Astrocyte (in vitro differentiated cells and primary cell): Measurements from ENCODE around the gene PLK2. TPM values are rescaled to one million over a fixed set of nuclear protein-coding genes. Genes with fewer than 3 reads are reported as not detected.
A peak's percentile ranks its signal among the peaks of the same experiment; 100 is the strongest.

Source experiments
- DNase-seq: peaks from one replicate; pipeline ENCODE4 v3.0.0-alpha.2; 2010; ENCODE audit warnings: low read depth
- FAIRE-seq: peaks from 2 replicates; lab custom pipeline; 2011; peaks lifted over from hg19 to GRCh38; lab: Jason Lieb, UNC
- H2AFZ ChIP-seq: 2 replicates; pipeline ENCODE4 v1.6.0; 2012; ENCODE audit warnings: low read depth, low read length, inconsistent platforms
- H3K27ac ChIP-seq: 2 replicates; pipeline ENCODE4 v1.5.1; 2011; ENCODE audit warnings: low read depth, low read length, inconsistent platforms
- H3K27me3 ChIP-seq: 2 replicates; pipeline ENCODE4 v1.6.0; 2011; ENCODE audit warnings: low read length, inconsistent platforms; ENCODE audit not compliant: insufficient read depth
- H3K36me3 ChIP-seq: 2 replicates; pipeline ENCODE4 v1.5.1; 2011; ENCODE audit warnings: low read length, inconsistent platforms; ENCODE audit not compliant: insufficient read depth
- H3K4me1 ChIP-seq: 2 replicates; pipeline ENCODE4 v1.5.1; 2011; ENCODE audit warnings: low read length, inconsistent platforms; ENCODE audit not compliant: insufficient read depth
- H3K4me2 ChIP-seq: 2 replicates; pipeline ENCODE4 v1.6.0; 2012; ENCODE audit warnings: low read length, inconsistent platforms
- H3K4me3 ChIP-seq: 2 replicates; pipeline ENCODE4 v1.5.1; 2011; ENCODE audit warnings: low read depth, mild to moderate bottlenecking, low read length, inconsistent platforms; ENCODE audit not compliant: insufficient read depth
- H3K79me2 ChIP-seq: 2 replicates; pipeline ENCODE4 v1.6.0; 2012; ENCODE audit warnings: mild to moderate bottlenecking, low read length, inconsistent platforms; ENCODE audit not compliant: insufficient read depth
- H3K9ac ChIP-seq: 2 replicates; pipeline ENCODE4 v1.6.0; 2012; ENCODE audit warnings: mild to moderate bottlenecking, low read length, inconsistent platforms
- H3K9me3 ChIP-seq: 2 replicates; pipeline ENCODE4 v1.5.1; 2012; ENCODE audit warnings: low read depth, mild to moderate bottlenecking, low read length, inconsistent platforms; ENCODE audit not compliant: insufficient read depth
- H4K20me1 ChIP-seq: 2 replicates; pipeline ENCODE4 v1.6.0; 2012; ENCODE audit warnings: low read length, inconsistent platforms; ENCODE audit not compliant: insufficient read depth
- H3K27ac Mint-ChIP-seq: one replicate; pipeline ENCODE4 v1.8.0; 2021; ENCODE audit warnings: mild to moderate bottlenecking, mixed read lengths; ENCODE audit not compliant: unreplicated experiment
- H3K27me3 Mint-ChIP-seq: one replicate; pipeline ENCODE4 v1.8.0; 2021; ENCODE audit warnings: low read depth, mixed read lengths; ENCODE audit not compliant: unreplicated experiment
- H3K36me3 Mint-ChIP-seq: one replicate; pipeline ENCODE4 v1.8.0; 2021; ENCODE audit warnings: low read depth, mixed read lengths; ENCODE audit not compliant: unreplicated experiment
- H3K4me1 Mint-ChIP-seq: one replicate; pipeline ENCODE4 v1.8.0; 2021; ENCODE audit warnings: low read depth, mixed read lengths; ENCODE audit not compliant: unreplicated experiment
- H3K4me3 Mint-ChIP-seq: one replicate; pipeline ENCODE4 v1.8.0; 2021; ENCODE audit warnings: mild to moderate bottlenecking, moderate library complexity, mixed read lengths; ENCODE audit not compliant: unreplicated experiment
- H3K9me3 Mint-ChIP-seq: one replicate; pipeline ENCODE4 v1.8.0; 2021; ENCODE audit warnings: mild to moderate bottlenecking, mixed read lengths; ENCODE audit not compliant: unreplicated experiment
- CTCF ChIP-seq: IDR thresholded peaks from 2 replicates; pipeline ENCODE4 v1.5.1; 2011; ENCODE audit warnings: low read depth, mild to moderate bottlenecking, inconsistent platforms, low read length, moderate library complexity; ENCODE audit not compliant: insufficient read depth
- EZH2 ChIP-seq: IDR thresholded peaks from 2 replicates; pipeline ENCODE4 v1.6.1; 2012; ENCODE audit warnings: mild to moderate bottlenecking, low read length, inconsistent platforms; ENCODE audit not compliant: insufficient read depth
- total RNA-seq: library from RNA; stranded (reverse); gene quantifications from 2 replicates; pipeline ENCODE4 v1.2.1, GENCODE V29; 2021

PLK2 gene
- total RNA-seq, 1 donor from 2014 or later = 368 TPM

GRCh38 chr5:58455480-58455879, 4.4 kb downstream of the PLK2 start:
- H3K36me3 ChIP-seq = peaks cover 61% of the 10 kb centered on the region
- Mint-ChIP-seq H3K9me3 (peaks cover 2% of the 10 kb centered on the region), H3K27me3 (no peaks in the 10 kb centered on the region), H3K4me3 (peak overlapping the region; percentile 97), H3K4me1 (peaks cover 34% of the 10 kb centered on the region), H3K27ac (peak overlapping the region; percentile 88), H3K36me3 (peaks cover 47% of the 10 kb centered on the region)
- H3K4me2 ChIP-seq = peak overlapping the region; percentile 90
- peaks cover 73% of the 10 kb centered on the region for H4K20me1 ChIP-seq
- FAIRE-seq (no peak), DNase-seq (no peak)
- H3K27ac ChIP-seq = peak overlapping the region; percentile 94
- no peak overlapping the region for H2AFZ ChIP-seq
- H3K9me3 ChIP-seq = no peaks in the 10 kb centered on the region
- peak overlapping the region; percentile 97 for H3K4me3 ChIP-seq
- no peaks in the 10 kb centered on the region for H3K27me3 ChIP-seq
- H3K79me2 ChIP-seq = peaks cover 72% of the 10 kb centered on the region
- TF ChIP-seq CTCF (no peak), EZH2 (no peak)
- H3K4me1 ChIP-seq = peaks cover 18% of the 10 kb centered on the region
- H3K9ac ChIP-seq = peak overlapping the region; percentile 99

- DNase-seq (peak; percentile 77), FAIRE-seq (no peak)
- Histone ChIP-seq H3K27me3 (no peaks in the 10 kb centered on the region), H2AFZ (no peak overlapping the region), H4K20me1 (peaks cover 73% of the 10 kb centered on the region), H3K36me3 (peaks cover 61% of the 10 kb centered on the region), H3K9me3 (no peaks in the 10 kb centered on the region), H3K27ac (peak overlapping the region; percentile 94), H3K4me1 (peaks cover 14% of the 10 kb centered on the region), H3K79me2 (peaks cover 72% of the 10 kb centered on the region), H3K4me3 (peak overlapping the region; percentile 97), H3K4me2 (peak overlapping the region; percentile 90), H3K9ac (peak overlapping the region; percentile 99)
- Mint-ChIP-seq H3K4me3 (peak overlapping the region; percentile 97), H3K9me3 (peaks cover 2% of the 10 kb centered on the region), H3K4me1 (peaks cover 34% of the 10 kb centered on the region), H3K27ac (peak overlapping the region; percentile 88), H3K36me3 (peaks cover 47% of the 10 kb centered on the region), H3K27me3 (no peaks in the 10 kb centered on the region)
- TF ChIP-seq EZH2 (no peak), CTCF (no peak)
Measured at GRCh38 chr5:58455066-58455465, 4.8 kb downstream of the PLK2 start.

GRCh38 chr5:58454025-58454424, 5.9 kb downstream of the PLK2 start:
- Mint-ChIP-seq H3K9me3 (peaks cover 2% of the 10 kb centered on the region), H3K27ac (peak overlapping the region; percentile 88), H3K36me3 (peaks cover 47% of the 10 kb centered on the region), H3K4me1 (peaks cover 34% of the 10 kb centered on the region), H3K4me3 (peak overlapping the region; percentile 97), H3K27me3 (no peaks in the 10 kb centered on the region)
- peak overlapping the region; percentile 97 for H3K4me3 ChIP-seq
- peak overlapping the region; percentile 32 for H3K27ac ChIP-seq
- H4K20me1 ChIP-seq = peaks cover 66% of the 10 kb centered on the region
- peaks cover 61% of the 10 kb centered on the region for H3K36me3 ChIP-seq
- H3K9ac ChIP-seq = peak overlapping the region; percentile 99
- H2AFZ ChIP-seq = no peak overlapping the region
- peaks cover 14% of the 10 kb centered on the region for H3K4me1 ChIP-seq
- no peak for TF ChIP-seq CTCF
- TF ChIP-seq EZH2 = no peak
- peaks cover 64% of the 10 kb centered on the region for H3K79me2 ChIP-seq
- peak overlapping the region; percentile 90 for H3K4me2 ChIP-seq
- FAIRE-seq (no peak), DNase-seq (no peak)
- H3K9me3 ChIP-seq = no peaks in the 10 kb centered on the region
- H3K27me3 ChIP-seq = no peaks in the 10 kb centered on the region
